ENCODE data around the gene ART3.
"Not testable (repeated sequence)": the region's sequence is repeated elsewhere in the genome, so short reads cannot be mapped to it uniquely, and the experiment has no call there.

ART3 gene

DNA sequence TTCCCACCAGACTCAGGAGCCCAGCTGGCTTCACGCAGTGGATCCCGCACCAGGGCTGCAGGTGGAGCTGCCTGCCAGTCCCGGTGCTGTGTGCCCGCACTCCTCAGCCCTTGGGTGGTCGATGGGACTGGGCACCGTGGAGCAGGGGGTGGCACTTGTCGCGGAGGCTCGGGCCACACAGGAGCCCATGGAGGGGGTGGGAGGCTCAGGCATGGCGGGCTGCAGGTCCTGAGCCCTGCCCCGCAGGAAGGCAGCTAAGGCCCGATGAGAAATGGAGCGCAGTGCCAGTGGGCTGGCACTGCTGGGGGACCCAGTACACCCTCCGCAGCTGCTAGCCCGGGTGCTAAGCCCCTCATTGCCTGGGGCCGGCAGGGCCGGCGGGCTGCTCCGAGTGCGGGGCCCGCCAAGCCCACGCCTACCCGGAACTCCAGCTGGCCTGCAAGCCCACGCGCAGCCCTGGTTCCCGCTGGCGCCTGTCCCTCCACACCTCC lies 23.9 kb upstream of the ART3 start:
- not testable (repeated sequence) for H3K9me3 ChIP-seq (ENCODE audit: control insufficient read depth, low read length); H3K27me3 ChIP-seq (ENCODE audit: control insufficient read depth, insufficient read depth, low read length, poor library complexity, severe bottlenecking); H3K36me3 ChIP-seq (ENCODE audit: control insufficient read depth, insufficient read depth, low read length); H3K4me1 ChIP-seq (ENCODE audit: control insufficient read depth, insufficient read depth, low read length); H3K4me3 ChIP-seq (ENCODE audit: insufficient read depth, low read depth, low read length); H3K27ac ChIP-seq (ENCODE audit: insufficient read depth, low read depth, low read length, poor library complexity, severe bottlenecking)
- WGBS, 2 experiments: 89 to 91% methylated on average over 27 of the region's 27 CpGs

DNA sequence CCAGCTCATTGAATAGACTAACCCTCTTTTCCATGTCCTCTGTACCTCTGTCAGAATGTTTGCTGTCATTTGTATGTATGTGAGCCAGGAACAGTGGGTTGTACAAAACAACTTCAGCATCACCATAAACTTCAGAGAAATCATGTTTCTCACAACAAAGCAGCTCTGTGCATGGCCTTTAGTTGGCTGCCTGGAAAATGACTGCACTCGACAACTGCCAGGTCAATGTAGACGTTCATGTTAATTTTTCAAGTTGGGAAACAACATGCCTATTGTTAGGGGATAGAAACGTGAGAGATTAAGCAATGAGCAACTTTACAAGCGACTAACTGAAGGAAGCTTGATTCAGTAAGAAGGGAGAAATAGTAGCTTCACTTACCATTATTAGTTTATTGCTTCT lies 20.8 kb upstream of the ART3 start:
- Histone ChIP-seq H3K4me1 (ENCODE audit: control insufficient read depth, insufficient read depth, low read length) (peaks cover 4% of the 10 kb centered on the region), H3K4me3 (ENCODE audit: insufficient read depth, low read depth, low read length) (no peak overlapping the region), H3K27ac (ENCODE audit: insufficient read depth, low read depth, low read length, poor library complexity, severe bottlenecking) (no peak overlapping the region), H3K27me3 (ENCODE audit: control insufficient read depth, insufficient read depth, low read length, poor library complexity, severe bottlenecking) (no peaks in the 10 kb centered on the region), H3K36me3 (ENCODE audit: control insufficient read depth, insufficient read depth, low read length) (no peaks in the 10 kb centered on the region), H3K9me3 (ENCODE audit: control insufficient read depth, low read length) (no peaks in the 10 kb centered on the region)
- 36 to 51% methylated on average over 4 of the region's 4 CpGs for WGBS, 2 experiments

DNA sequence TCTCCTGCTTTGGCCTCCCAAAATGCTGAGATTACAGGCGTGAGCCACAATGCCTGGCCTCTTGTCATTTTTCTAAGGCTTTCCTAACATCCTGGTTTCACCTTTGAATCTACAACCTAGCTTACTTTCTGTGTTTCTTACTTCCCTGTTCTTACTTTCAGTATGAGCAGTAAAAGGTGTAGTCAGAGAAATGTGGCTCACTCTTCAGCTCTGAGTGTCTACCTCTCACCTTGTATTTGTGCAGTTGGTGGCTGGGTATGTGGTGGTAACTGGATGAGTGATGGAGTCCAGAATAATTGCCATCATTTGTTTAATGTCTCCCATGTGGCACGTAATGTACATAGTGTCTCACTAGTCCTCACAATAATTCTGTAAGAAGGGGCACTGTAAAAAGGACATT lies 19.5 kb upstream of the ART3 start:
- H3K4me1 ChIP-seq (ENCODE audit: control insufficient read depth, insufficient read depth, low read length): peaks cover 4% of the 10 kb centered on the region
- no peak overlapping the region for H3K4me3 ChIP-seq (ENCODE audit: insufficient read depth, low read depth, low read length)
- no peaks in the 10 kb centered on the region for H3K9me3 ChIP-seq (ENCODE audit: control insufficient read depth, low read length)
- no peak overlapping the region for H3K27ac ChIP-seq (ENCODE audit: insufficient read depth, low read depth, low read length, poor library complexity, severe bottlenecking)
- H3K27me3 ChIP-seq (ENCODE audit: control insufficient read depth, insufficient read depth, low read length, poor library complexity, severe bottlenecking): no peaks in the 10 kb centered on the region
- H3K36me3 ChIP-seq (ENCODE audit: control insufficient read depth, insufficient read depth, low read length): no peaks in the 10 kb centered on the region
- 97% methylated on average over 2 of the region's 2 CpGs for WGBS, 2 experiments

GRCh38 chr4:76055421-76055820 lies 19.1 kb upstream of the ART3 start:
- WGBS, 2 experiments: 46 to 49% methylated on average over 2 of the region's 2 CpGs
- no peak overlapping the region for H3K27ac ChIP-seq (ENCODE audit: insufficient read depth, low read depth, low read length, poor library complexity, severe bottlenecking)
- no peak overlapping the region for H3K4me3 ChIP-seq (ENCODE audit: insufficient read depth, low read depth, low read length)
- H3K36me3 ChIP-seq (ENCODE audit: control insufficient read depth, insufficient read depth, low read length): no peaks in the 10 kb centered on the region
- H3K4me1 ChIP-seq (ENCODE audit: control insufficient read depth, insufficient read depth, low read length): peaks cover 4% of the 10 kb centered on the region
- H3K9me3 ChIP-seq (ENCODE audit: control insufficient read depth, low read length): no peaks in the 10 kb centered on the region
- H3K27me3 ChIP-seq (ENCODE audit: control insufficient read depth, insufficient read depth, low read length, poor library complexity, severe bottlenecking): no peaks in the 10 kb centered on the region

GRCh38 chr4:76058302-76058701 lies 16.2 kb upstream of the ART3 start:
- no peak overlapping the region for H3K27ac ChIP-seq (ENCODE audit: insufficient read depth, low read depth, low read length, poor library complexity, severe bottlenecking)
- no peaks in the 10 kb centered on the region for H3K27me3 ChIP-seq (ENCODE audit: control insufficient read depth, insufficient read depth, low read length, poor library complexity, severe bottlenecking)
- no peak overlapping the region for H3K4me3 ChIP-seq (ENCODE audit: insufficient read depth, low read depth, low read length)
- no peaks in the 10 kb centered on the region for H3K36me3 ChIP-seq (ENCODE audit: control insufficient read depth, insufficient read depth, low read length)
- H3K9me3 ChIP-seq (ENCODE audit: control insufficient read depth, low read length): no peaks in the 10 kb centered on the region
- H3K4me1 ChIP-seq (ENCODE audit: control insufficient read depth, insufficient read depth, low read length): peaks cover 4% of the 10 kb centered on the region

GRCh38 chr4:76058888-76059426 lies 15.6 kb upstream of the ART3 start:
- Histone ChIP-seq H3K27me3 (ENCODE audit: control insufficient read depth, insufficient read depth, low read length, poor library complexity, severe bottlenecking) (no peaks in the 10 kb centered on the region), H3K9me3 (ENCODE audit: control insufficient read depth, low read length) (no peaks in the 10 kb centered on the region), H3K4me3 (ENCODE audit: insufficient read depth, low read depth, low read length) (no peak overlapping the region), H3K4me1 (ENCODE audit: control insufficient read depth, insufficient read depth, low read length) (peaks cover under 1% of the 10 kb centered on the region), H3K27ac (ENCODE audit: insufficient read depth, low read depth, low read length, poor library complexity, severe bottlenecking) (no peak overlapping the region), H3K36me3 (ENCODE audit: control insufficient read depth, insufficient read depth, low read length) (no peaks in the 10 kb centered on the region)
- 94 to 96% methylated on average over 3 of the region's 3 CpGs for WGBS, 2 experiments

GRCh38 chr4:76059750-76060149 lies 14.8 kb upstream of the ART3 start:
- no peaks in the 10 kb centered on the region for H3K9me3 ChIP-seq (ENCODE audit: control insufficient read depth, low read length)
- H3K4me3 ChIP-seq (ENCODE audit: insufficient read depth, low read depth, low read length): no peak overlapping the region
- no peaks in the 10 kb centered on the region for H3K4me1 ChIP-seq (ENCODE audit: control insufficient read depth, insufficient read depth, low read length)
- WGBS, 2 experiments: 89 to 100% methylated on average over 1 of the region's 1 CpG
- H3K36me3 ChIP-seq (ENCODE audit: control insufficient read depth, insufficient read depth, low read length): no peaks in the 10 kb centered on the region
- H3K27me3 ChIP-seq (ENCODE audit: control insufficient read depth, insufficient read depth, low read length, poor library complexity, severe bottlenecking): no peaks in the 10 kb centered on the region
- H3K27ac ChIP-seq (ENCODE audit: insufficient read depth, low read depth, low read length, poor library complexity, severe bottlenecking): no peak overlapping the region

DNA sequence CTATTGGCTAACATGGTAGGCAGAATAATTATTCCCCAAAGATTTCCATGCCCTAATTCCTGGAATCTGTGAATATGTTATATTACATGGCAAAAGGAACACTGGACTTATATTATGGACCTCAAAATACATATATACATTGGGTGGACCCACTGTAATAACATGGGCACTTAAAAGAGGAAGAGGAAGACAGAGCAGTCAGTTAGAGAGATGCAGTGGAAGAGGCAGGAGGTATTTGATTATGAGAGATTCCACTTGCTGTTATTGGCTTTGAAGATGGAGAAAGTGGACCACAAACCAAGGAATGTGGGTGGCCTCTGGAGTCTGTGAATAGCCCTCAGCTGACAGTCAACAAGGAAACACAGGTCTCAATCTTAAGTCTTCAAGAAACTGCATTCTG lies 14.0 kb upstream of the ART3 start:
- H3K27ac ChIP-seq (ENCODE audit: insufficient read depth, low read depth, low read length, poor library complexity, severe bottlenecking): no peak overlapping the region
- no peaks in the 10 kb centered on the region for H3K36me3 ChIP-seq (ENCODE audit: control insufficient read depth, insufficient read depth, low read length)
- no peaks in the 10 kb centered on the region for H3K4me1 ChIP-seq (ENCODE audit: control insufficient read depth, insufficient read depth, low read length)
- H3K4me3 ChIP-seq (ENCODE audit: insufficient read depth, low read depth, low read length): no peak overlapping the region
- no peaks in the 10 kb centered on the region for H3K27me3 ChIP-seq (ENCODE audit: control insufficient read depth, insufficient read depth, low read length, poor library complexity, severe bottlenecking)
- no peaks in the 10 kb centered on the region for H3K9me3 ChIP-seq (ENCODE audit: control insufficient read depth, low read length)

DNA sequence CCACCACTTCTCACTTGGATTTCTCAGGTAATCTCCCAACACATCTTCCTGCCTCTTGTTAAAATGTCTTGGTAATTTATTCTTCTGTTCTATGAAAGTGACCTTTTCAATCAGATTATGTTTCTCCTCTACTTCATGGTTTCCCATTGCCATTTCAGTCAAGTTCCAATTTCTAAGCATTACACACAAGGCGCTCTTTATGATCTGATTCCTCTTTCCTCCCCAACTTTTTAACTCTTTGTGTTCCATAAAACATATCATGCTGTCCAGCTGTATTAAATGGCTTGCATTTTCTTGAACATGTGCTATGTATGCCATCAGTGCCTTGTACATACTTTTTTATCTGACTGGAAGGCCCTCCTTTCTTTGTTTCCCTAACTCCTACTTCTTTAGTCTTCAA lies 13.1 kb upstream of the ART3 start:
- 92 to 95% methylated on average over 1 of the region's 1 CpG for WGBS, 2 experiments

GRCh38 chr4:76061982-76062381 lies 12.5 kb upstream of the ART3 start:
- WGBS, 2 experiments: 100% methylated on average over 1 of the region's 1 CpG
- no peak overlapping the region for H3K27ac ChIP-seq (ENCODE audit: insufficient read depth, low read depth, low read length, poor library complexity, severe bottlenecking)
- H3K9me3 ChIP-seq (ENCODE audit: control insufficient read depth, low read length): no peaks in the 10 kb centered on the region

More for the DNA sequence above, 13.1 kb upstream of the ART3 start:
- Histone ChIP-seq H3K27me3 (ENCODE audit: control insufficient read depth, insufficient read depth, low read length, poor library complexity, severe bottlenecking) (no peaks in the 10 kb centered on the region), H3K4me1 (ENCODE audit: control insufficient read depth, insufficient read depth, low read length) (no peaks in the 10 kb centered on the region), H3K4me3 (ENCODE audit: insufficient read depth, low read depth, low read length) (no peak overlapping the region), H3K9me3 (ENCODE audit: control insufficient read depth, low read length) (no peaks in the 10 kb centered on the region), H3K36me3 (ENCODE audit: control insufficient read depth, insufficient read depth, low read length) (no peaks in the 10 kb centered on the region), H3K27ac (ENCODE audit: insufficient read depth, low read depth, low read length, poor library complexity, severe bottlenecking) (no peak overlapping the region)

DNA sequence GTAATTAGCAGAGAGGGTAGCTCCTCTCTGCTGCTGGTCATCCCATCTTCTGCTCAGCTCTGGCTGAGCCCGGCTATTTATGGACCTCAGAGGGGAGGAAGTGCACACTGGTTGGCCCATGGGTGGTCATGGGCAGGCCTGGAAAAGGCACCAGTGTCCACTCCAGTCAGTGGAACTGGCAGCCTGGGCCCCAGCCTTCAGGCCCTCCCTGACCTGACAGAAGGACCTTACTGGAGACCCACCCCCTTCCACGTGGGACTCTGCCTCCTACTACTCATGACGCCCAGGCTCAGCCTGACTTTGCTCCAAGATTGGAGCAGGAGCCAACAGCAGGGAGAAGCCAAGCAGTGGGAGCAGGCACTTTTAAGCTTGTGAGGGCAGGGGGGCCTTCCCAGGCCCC lies 8.0 kb upstream of the ART3 start:
- 82 to 95% methylated on average over 3 of the region's 3 CpGs for WGBS, 2 experiments
- no peaks in the 10 kb centered on the region for H3K4me1 ChIP-seq (ENCODE audit: control insufficient read depth, insufficient read depth, low read length)
- no peaks in the 10 kb centered on the region for H3K27me3 ChIP-seq (ENCODE audit: control insufficient read depth, insufficient read depth, low read length, poor library complexity, severe bottlenecking)
- no peak overlapping the region for H3K27ac ChIP-seq (ENCODE audit: insufficient read depth, low read depth, low read length, poor library complexity, severe bottlenecking)
- no peak overlapping the region for H3K4me3 ChIP-seq (ENCODE audit: insufficient read depth, low read depth, low read length)
- H3K9me3 ChIP-seq (ENCODE audit: control insufficient read depth, low read length): no peaks in the 10 kb centered on the region
- no peaks in the 10 kb centered on the region for H3K36me3 ChIP-seq (ENCODE audit: control insufficient read depth, insufficient read depth, low read length)

More at GRCh38 chr4:76061982-76062381, 12.5 kb upstream of the ART3 start:
- Histone ChIP-seq H3K36me3 (ENCODE audit: control insufficient read depth, insufficient read depth, low read length) (no peaks in the 10 kb centered on the region), H3K4me3 (ENCODE audit: insufficient read depth, low read depth, low read length) (no peak overlapping the region), H3K27me3 (ENCODE audit: control insufficient read depth, insufficient read depth, low read length, poor library complexity, severe bottlenecking) (no peaks in the 10 kb centered on the region), H3K4me1 (ENCODE audit: control insufficient read depth, insufficient read depth, low read length) (no peaks in the 10 kb centered on the region)

All from ectodermal cell (in vitro differentiated cells).